GM12873 (cell line): ENCODE measurements around the gene TLL1.

Experiments
- TF ChIP-seq, protein P1 (sequence below): IDR thresholded peaks from 2 replicates; pipeline ENCODE4 v1.5.1; 2012; ENCODE audit warnings: low read depth, mild to moderate bottlenecking, moderate library complexity, low read length, control low read depth; ENCODE audit not compliant: insufficient read depth; ENCODE audit errors: missing control alignments

The TLL1 gene

DNA sequence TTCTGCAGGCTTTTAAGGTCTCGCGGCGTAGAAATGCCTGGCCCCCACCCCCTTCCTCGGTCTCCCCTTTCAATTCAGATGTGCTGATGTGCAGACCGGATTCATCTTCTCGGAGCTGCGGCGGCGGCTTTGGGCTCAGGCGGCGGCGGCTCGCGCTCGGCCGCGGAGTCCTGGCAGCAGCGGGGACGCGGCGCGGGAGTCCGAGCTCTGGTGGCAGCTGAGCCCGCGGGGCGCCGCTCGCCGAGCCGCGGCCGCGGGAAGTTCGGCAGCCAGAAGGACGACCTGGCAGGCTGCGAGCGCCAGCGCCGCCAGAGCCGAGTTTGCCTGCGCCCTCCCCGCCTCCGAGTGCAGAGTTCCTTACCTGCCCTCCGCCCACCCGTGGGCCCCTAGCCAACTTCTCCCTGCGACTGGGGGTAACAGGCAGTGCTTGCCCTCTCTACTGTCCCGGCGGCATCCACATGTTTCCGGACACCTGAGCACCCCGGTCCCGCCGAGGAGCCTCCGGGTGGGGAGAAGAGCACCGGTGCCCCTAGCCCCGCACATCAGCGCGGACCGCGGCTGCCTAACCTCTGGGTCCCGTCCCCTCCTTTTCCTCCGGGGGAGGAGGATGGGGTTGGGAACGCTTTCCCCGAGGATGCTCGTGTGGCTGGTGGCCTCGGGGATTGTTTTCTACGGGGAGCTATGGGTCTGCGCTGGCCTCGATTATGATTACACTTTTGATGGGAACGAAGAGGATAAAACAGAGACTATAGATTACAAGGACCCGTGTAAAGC lies 448 bp downstream of the TLL1 start:
- TF ChIP-seq, protein P1, sequence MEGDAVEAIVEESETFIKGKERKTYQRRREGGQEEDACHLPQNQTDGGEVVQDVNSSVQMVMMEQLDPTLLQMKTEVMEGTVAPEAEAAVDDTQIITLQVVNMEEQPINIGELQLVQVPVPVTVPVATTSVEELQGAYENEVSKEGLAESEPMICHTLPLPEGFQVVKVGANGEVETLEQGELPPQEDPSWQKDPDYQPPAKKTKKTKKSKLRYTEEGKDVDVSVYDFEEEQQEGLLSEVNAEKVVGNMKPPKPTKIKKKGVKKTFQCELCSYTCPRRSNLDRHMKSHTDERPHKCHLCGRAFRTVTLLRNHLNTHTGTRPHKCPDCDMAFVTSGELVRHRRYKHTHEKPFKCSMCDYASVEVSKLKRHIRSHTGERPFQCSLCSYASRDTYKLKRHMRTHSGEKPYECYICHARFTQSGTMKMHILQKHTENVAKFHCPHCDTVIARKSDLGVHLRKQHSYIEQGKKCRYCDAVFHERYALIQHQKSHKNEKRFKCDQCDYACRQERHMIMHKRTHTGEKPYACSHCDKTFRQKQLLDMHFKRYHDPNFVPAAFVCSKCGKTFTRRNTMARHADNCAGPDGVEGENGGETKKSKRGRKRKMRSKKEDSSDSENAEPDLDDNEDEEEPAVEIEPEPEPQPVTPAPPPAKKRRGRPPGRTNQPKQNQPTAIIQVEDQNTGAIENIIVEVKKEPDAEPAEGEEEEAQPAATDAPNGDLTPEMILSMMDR, result no peak

DNA sequence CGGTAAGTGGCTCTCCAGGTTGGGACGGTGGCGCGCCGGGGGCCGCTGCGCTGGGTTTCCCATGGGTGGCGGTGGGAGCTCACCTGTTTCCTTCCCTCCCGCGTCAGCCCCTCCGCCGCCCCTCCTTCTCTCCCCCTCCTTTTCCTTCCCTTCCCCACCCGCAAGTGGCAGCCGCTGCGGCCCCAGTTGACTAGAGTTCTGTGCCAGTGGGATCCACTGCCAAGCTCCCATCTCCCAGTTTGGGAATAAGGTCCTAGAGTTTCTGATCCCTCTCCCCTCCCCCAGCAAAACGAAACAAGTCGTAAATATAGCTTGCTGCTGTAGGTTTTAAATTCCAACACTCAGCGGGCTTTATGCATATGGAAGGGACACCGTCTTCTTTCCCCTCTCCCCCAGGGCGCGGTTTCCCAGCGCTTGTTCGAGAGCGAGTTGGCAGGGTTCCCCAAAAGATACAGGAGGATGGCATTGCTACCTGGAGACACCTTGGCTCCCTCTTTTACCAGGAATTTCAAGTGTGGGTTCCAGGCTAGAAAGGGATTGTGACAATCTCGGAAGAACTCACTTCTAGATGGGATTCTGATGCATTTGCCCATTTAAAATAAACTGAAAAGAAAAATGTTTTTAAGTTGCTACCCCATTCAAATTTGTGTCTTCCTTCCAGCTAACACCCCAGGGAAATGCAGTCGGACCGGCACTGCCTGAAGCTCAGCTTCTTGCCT lies 1.2 kb downstream of the TLL1 start:
- TF ChIP-seq, protein P1, result no peak

DNA sequence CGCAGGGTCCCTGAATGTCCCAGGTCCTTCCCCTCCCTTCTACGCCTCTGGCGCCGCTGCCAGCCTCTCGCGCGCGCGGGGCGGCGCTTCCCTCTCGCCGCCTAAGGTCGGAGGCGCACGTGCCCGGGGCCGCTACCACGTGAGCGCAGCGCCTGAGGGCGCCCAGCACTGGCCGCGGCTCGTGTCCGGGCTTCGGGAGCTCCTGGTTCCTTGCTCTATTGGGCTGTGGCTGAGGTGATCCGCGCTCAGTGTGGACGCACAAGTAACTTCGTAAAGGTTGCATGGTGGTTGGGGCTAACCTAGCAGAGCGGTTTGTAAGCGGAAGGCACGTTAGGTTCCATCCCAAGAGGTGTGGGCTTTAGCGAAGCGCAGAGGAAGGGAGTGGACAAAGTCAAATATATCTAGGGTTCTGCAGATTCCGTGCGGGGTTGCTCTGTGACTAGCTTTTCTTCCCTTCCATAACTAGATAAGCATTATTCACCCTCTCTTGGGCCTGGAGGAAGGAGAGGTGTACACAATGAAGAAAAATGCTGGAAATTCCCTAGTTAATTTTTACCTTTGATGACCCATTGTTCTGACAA lies 1.8 kb downstream of the TLL1 start:
- TF ChIP-seq, protein P1, result no peak

DNA sequence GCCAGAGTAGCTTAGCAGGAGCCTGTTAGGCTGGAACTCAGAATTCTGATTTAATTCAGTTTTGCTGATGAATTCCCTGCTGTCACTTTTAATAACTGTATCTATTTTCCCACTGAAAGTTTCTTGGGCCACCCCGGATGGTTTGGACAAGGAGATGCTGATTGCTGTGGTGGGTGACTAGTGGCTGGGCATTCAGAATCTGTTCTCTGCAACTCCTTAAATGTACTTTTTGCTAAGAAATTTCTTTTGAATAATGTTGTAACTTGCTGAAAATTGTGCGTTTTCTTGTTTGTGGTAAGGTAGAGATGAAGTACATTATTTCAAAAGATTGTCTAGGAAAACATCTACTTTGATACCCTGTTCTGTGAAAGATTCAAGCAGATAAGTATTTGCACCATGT lies 2.4 kb downstream of the TLL1 start:
- TF ChIP-seq, protein P1, result no peak

DNA sequence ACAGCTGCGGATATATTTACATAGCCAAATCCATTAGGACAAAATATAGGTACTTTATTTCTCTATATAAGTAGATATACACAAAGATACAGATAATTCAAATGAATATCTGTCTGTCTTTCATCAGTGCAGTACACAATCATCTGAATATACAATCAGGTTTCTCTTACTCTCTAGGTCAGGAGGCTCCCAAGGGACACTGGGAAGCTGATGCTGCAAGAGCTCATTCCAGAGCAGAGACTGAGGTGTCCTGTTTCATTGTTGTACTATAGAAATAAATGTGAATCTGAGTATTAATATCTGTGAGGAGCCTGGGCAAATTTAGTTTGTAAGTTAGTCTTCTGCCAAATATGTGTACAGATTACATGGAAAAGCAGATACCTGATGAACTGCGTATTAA lies 4.2 kb downstream of the TLL1 start:
- TF ChIP-seq, protein P1, result no peak

DNA sequence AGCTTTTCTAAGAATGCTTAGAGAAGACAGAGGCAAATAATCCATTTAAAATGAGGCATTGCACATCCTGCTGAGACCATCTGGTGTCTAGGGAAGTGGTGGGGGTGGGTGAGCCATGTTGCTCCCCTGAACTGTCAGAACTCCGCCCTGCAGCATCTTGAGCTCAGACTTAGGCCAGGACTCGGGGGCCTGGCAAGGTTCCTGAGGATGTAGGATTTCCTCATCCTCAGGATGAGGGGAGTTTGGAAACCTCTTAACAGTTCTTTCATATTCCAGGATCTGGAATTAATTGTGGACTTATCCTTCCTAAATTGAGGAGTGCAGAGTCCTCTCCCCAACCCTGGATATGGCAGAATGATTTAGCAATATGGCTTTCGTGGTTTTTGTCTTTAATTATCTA lies 6.6 kb downstream of the TLL1 start:
- TF ChIP-seq, protein P1, result no peak

DNA sequence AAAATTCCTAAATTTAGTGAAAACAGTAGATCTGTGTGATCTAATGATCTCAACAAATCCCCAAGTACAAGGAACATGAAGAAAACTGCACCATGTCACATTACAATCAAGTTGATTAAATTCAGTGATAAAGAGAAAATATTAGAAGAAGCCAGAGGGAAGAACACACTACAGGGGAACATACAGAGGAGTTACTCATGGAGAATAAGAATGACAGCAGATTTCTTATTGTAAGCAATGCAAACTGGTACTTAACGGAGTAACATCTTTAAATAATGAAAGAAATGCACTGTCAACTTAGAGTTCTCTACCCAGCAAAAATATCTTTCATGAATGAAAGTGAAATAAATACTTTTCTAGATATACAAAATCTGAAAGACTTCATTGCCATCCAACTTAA lies 21.1 kb downstream of the TLL1 start:
- TF ChIP-seq, protein P1, result no peak
